ENCODE measurements around the gene ATP2B3.

Gene ATP2B3

DNA sequence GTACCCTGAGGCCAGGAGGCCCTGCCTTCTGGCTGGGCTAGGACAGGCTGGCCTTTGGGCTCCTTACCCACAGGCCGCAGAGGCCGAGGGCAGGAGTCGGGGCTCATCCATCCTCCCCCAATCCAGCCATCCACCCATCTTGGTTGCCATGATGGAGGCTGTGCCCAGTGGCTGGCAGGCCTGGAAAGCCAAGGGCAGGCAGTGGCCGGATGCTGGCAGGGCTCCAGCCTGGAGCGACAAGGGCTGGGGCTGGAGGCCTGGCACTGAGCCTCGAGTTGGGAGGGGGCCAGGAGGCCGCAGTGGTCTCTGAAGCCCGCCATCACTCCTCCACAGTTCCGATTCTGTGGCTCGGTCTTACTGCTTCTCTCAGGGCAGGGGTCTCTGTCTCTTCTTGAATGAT is 31.3 kb upstream of the ATP2B3 start:
- Histone ChIP-seq H3K4me3 (ENCODE audit: low read depth, low read length, poor library complexity, severe bottlenecking) (no peak overlapping the region), H3K27ac (ENCODE audit: low read depth, low read length, poor library complexity, severe bottlenecking) (no peak overlapping the region), H3K4me1 (ENCODE audit: insufficient read depth, low read length, severe bottlenecking) (no peaks in the 10 kb centered on the region), H3K27me3 (ENCODE audit: insufficient read depth, low read length) (no peaks in the 10 kb centered on the region), H3K9me3 (ENCODE audit: low read length) (no peaks in the 10 kb centered on the region), H3K9ac (ENCODE audit: low read length) (no peak overlapping the region), H3K9me2 (ENCODE audit: low read depth, low read length) (no peaks in the 10 kb centered on the region), H3F3A (ENCODE audit: insufficient read depth, low read length) (no peaks in the 10 kb centered on the region), H3K79me2 (ENCODE audit: insufficient read depth, low read length) (no peaks in the 10 kb centered on the region), H2AFZ (ENCODE audit: low read length) (no peak overlapping the region), H3K36me3 (ENCODE audit: insufficient read depth, low read length) (no peaks in the 10 kb centered on the region), H3K4me2 (ENCODE audit: low read length) (no peak overlapping the region), H4K20me1 (ENCODE audit: insufficient read depth, low read length) (no peaks in the 10 kb centered on the region)
- TF ChIP-seq, protein P1, sequence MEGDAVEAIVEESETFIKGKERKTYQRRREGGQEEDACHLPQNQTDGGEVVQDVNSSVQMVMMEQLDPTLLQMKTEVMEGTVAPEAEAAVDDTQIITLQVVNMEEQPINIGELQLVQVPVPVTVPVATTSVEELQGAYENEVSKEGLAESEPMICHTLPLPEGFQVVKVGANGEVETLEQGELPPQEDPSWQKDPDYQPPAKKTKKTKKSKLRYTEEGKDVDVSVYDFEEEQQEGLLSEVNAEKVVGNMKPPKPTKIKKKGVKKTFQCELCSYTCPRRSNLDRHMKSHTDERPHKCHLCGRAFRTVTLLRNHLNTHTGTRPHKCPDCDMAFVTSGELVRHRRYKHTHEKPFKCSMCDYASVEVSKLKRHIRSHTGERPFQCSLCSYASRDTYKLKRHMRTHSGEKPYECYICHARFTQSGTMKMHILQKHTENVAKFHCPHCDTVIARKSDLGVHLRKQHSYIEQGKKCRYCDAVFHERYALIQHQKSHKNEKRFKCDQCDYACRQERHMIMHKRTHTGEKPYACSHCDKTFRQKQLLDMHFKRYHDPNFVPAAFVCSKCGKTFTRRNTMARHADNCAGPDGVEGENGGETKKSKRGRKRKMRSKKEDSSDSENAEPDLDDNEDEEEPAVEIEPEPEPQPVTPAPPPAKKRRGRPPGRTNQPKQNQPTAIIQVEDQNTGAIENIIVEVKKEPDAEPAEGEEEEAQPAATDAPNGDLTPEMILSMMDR (IDR thresholded peaks at IDR 0.05; ENCODE audit: low read length), result no peak

DNA sequence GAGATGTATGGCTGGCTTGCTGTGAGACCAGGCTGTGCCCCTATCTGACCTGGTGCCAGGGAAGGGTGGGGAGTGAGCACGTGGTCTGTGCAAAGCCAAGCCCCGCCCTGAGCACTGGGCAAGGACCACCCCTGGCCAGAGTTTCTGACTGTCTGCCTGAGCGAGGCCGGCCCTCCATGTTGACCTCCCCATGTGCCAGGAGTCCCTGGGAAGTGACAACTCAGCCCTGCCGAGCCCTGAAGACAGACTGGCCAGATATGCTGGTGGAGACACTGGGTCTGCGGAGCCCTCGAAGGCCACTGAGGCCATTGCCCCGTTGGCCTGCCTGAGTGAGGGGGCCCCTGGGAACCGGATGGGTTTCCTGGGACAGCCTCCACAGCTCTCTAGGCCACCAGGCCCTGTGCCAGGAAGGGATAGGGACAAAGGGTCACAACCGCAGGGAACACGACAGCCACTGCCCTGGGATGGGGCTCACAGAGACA is 29.8 kb upstream of the ATP2B3 start:
- H2AFZ ChIP-seq (ENCODE audit: low read length), result no peak overlapping the region
- TF ChIP-seq EZH2 (IDR thresholded peaks at IDR 0.05; ENCODE audit: borderline replicate concordance, low read length), result no peak
- TF ChIP-seq, protein P1 (IDR thresholded peaks at IDR 0.05; ENCODE audit: low read length), result no peak
- H3K79me2 ChIP-seq (ENCODE audit: insufficient read depth, low read length), result no peaks in the 10 kb centered on the region
- no peak overlapping the region for H3K9ac ChIP-seq (ENCODE audit: low read length)
- no peak overlapping the region for H3K4me3 ChIP-seq (ENCODE audit: low read depth, low read length, poor library complexity, severe bottlenecking)
- H3K9me3 ChIP-seq (ENCODE audit: low read length), result no peaks in the 10 kb centered on the region
- H3K36me3 ChIP-seq (ENCODE audit: insufficient read depth, low read length), result no peaks in the 10 kb centered on the region
- no peak overlapping the region for H3K27ac ChIP-seq (ENCODE audit: low read depth, low read length, poor library complexity, severe bottlenecking)
- no peaks in the 10 kb centered on the region for H4K20me1 ChIP-seq (ENCODE audit: insufficient read depth, low read length)
- no peaks in the 10 kb centered on the region for H3K4me1 ChIP-seq (ENCODE audit: insufficient read depth, low read length, severe bottlenecking)
- no peaks in the 10 kb centered on the region for H3K9me2 ChIP-seq (ENCODE audit: low read depth, low read length)
- no peaks in the 10 kb centered on the region for H3F3A ChIP-seq (ENCODE audit: insufficient read depth, low read length)
- no peak overlapping the region for H3K4me2 ChIP-seq (ENCODE audit: low read length)
- no peaks in the 10 kb centered on the region for H3K27me3 ChIP-seq (ENCODE audit: insufficient read depth, low read length)

DNA sequence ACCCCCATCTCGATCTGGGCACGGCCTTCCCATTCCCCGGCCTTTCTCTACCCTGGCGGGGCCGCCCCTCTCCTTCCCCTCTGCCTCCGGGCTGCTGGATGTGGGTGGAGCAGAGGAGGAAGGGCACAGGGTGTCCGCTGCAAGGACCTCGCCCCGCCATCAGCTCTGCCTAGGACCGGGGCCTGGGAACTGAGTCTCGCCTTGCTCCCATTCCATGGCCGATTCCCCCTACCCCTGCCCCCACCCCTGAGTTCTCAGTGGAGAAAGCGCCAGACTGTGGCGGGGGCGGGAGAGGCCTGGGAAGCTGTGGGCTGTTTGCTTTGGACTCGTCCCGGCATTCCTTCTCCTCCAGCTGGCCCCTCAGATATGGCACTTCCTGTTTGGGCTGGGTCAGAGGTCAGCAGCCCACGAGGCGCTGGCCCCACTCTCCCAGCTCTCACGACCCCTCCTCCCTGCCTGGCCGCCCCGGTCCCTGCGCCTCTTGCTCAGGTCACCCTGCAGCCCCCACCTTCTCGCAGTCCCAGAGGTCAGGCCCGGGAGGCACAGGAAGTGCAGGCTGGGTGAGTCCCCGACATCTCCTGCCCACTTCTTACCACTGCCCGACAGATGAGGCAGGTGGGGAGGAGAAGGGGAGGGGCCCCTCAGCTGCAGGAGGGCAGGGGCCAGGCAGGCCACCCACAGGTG is 29.1 kb upstream of the ATP2B3 start:
- Histone ChIP-seq H3K4me2 (ENCODE audit: low read length) (no peak overlapping the region), H3K27ac (ENCODE audit: low read depth, low read length, poor library complexity, severe bottlenecking) (no peak overlapping the region), H2AFZ (ENCODE audit: low read length) (no peak overlapping the region), H3K27me3 (ENCODE audit: insufficient read depth, low read length) (no peaks in the 10 kb centered on the region), H3K9me2 (ENCODE audit: low read depth, low read length) (no peaks in the 10 kb centered on the region), H3K4me3 (ENCODE audit: low read depth, low read length, poor library complexity, severe bottlenecking) (no peak overlapping the region), H3K9me3 (ENCODE audit: low read length) (no peaks in the 10 kb centered on the region), H3K4me1 (ENCODE audit: insufficient read depth, low read length, severe bottlenecking) (no peaks in the 10 kb centered on the region), H3K36me3 (ENCODE audit: insufficient read depth, low read length) (no peaks in the 10 kb centered on the region), H3K79me2 (ENCODE audit: insufficient read depth, low read length) (no peaks in the 10 kb centered on the region), H3F3A (ENCODE audit: insufficient read depth, low read length) (no peaks in the 10 kb centered on the region), H4K20me1 (ENCODE audit: insufficient read depth, low read length) (no peaks in the 10 kb centered on the region), H3K9ac (ENCODE audit: low read length) (no peak overlapping the region)
- no peak for TF ChIP-seq EZH2 (IDR thresholded peaks at IDR 0.05; ENCODE audit: borderline replicate concordance, low read length)
- TF ChIP-seq, protein P1 (IDR thresholded peaks at IDR 0.05; ENCODE audit: low read length), result no peak

All from OCI-LY1 (cell line).